Vagina (tissue), 2 donors: ENCODE measurements around the gene EIF5B.

Experiments
- CTCF ChIP-seq, 3 experiments: fragments of 450-650 bp in 2 of 3; fragments of 200-600 bp in 1 of 3; sonication (generic) in 1 of 3; IDR thresholded peaks; one replicate each; pipeline ENCODE4 v1.5.1; 2017 to 2019; ENCODE audit warnings: antibody characterized with exemption in 3 of 3, mild to moderate bottlenecking in 2 of 3, moderate library complexity in 2 of 3
- POLR2A ChIP-seq, 2 donors: fragments of 450-650 bp; IDR thresholded peaks; one replicate each; pipeline ENCODE4 v1.6.1; 2017; ENCODE audit warnings: antibody characterized with exemption in 2 of 2, mild to moderate bottlenecking in 2 of 2, moderate library complexity in 2 of 2
- POLR2AphosphoS5 ChIP-seq, 2 donors: sonication (generic); formaldehyde crosslinking; IDR thresholded peaks; one replicate each; pipeline ENCODE4 v1.9.0; 2017; ENCODE audit warnings: antibody characterized with exemption in 2 of 2, mild to moderate bottlenecking in 2 of 2, low read depth in 1 of 2; ENCODE audit not compliant: insufficient read depth in 1 of 2

DNA sequence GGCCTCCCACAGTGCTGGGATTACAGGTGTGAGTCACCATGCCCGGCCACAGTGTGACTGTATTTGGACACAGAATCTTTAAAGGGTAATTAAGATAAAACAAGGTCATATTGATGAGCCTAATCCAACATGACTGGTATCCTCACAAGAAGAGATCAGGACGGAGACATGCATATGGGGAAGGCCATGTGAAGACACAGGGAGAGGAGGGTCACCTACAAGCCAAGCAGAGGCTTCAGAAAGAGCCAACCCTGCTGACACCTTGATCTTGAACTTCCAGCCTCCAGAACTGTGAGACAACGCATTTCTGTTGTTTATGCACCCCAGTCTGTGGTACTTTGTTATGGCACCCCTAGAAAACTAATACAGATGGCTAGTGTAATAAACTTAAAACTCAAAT, 80.2 kb downstream of the EIF5B start:
- TF ChIP-seq CTCF (IDR thresholded peaks at IDR 0.05) (no peak), POLR2AphosphoS5 (IDR thresholded peaks at IDR 0.05; ENCODE audit: insufficient read depth in 1 of 2, low read depth in 1 of 2) (no peak), POLR2A (IDR thresholded peaks at IDR 0.05) (no peak)
